Mucosa of rectum (tissue), 2 donors: ENCODE data around the gene TRIM16.
A peak's percentile ranks its signal among the peaks of the same experiment; 100 is the strongest.
"Not testable (repeated sequence)": the region's sequence is repeated elsewhere in the genome, so short reads cannot be mapped to it uniquely, and the experiment has no call there.

Experiments used
- H3K27ac ChIP-seq, 2 donors: one replicate each; pipeline ENCODE4 v1.7.0; 2013; ENCODE audit warnings: inconsistent platforms in 2 of 2, low read depth in 2 of 2, low read length in 2 of 2
- H3K27me3 ChIP-seq, 2 donors: one replicate each; pipeline ENCODE4 v1.7.0; 2013; ENCODE audit warnings: low read length in 2 of 2; ENCODE audit not compliant: control insufficient read depth in 2 of 2, insufficient read depth in 2 of 2
- H3K36me3 ChIP-seq, 2 donors: one replicate each; pipeline ENCODE4 v1.7.0; 2013; ENCODE audit warnings: low read length in 2 of 2; ENCODE audit not compliant: control insufficient read depth in 2 of 2, insufficient read depth in 2 of 2
- H3K4me1 ChIP-seq, 2 donors: one replicate each; pipeline ENCODE4 v1.7.0; 2013; ENCODE audit warnings: low read length in 2 of 2, mild to moderate bottlenecking in 1 of 2; ENCODE audit not compliant: control insufficient read depth in 2 of 2, insufficient read depth in 2 of 2
- H3K4me3 ChIP-seq, 2 donors: one replicate each; pipeline ENCODE4 v1.7.0; 2013; ENCODE audit warnings: low read length in 2 of 2
- H3K9ac ChIP-seq, 2 donors: one replicate each; pipeline ENCODE4 v1.7.0; 2013; ENCODE audit warnings: low read length in 2 of 2, low read depth in 1 of 2, mild to moderate bottlenecking in 1 of 2
- H3K9me3 ChIP-seq, 2 donors: one replicate each; pipeline ENCODE4 v1.7.0; 2013; ENCODE audit warnings: low read length in 2 of 2; ENCODE audit not compliant: control insufficient read depth in 2 of 2
- donor health status: healthy.
- donor health status: Normal muscosa, but diverticular disease.

TRIM16 gene

DNA sequence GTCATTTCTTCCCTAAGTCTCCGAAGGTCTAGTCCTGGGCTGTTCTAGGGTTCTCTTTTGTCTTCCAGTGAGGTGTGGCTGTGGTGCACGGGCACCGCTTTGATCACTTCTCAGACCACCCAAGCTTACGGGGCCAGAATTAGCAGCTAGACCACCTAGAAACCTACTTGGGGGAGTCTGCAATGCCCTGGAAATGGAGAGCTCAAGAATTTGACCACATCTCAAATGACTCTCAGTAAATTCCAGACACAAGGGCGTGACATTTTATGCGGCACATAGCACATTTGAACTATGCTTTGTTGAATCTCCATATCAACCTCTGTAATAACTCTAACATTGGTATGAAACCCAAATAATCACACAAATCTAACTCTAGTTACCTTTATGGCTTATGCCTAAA, 24.9 kb downstream of the TRIM16 start:
- Histone ChIP-seq H3K27me3 (no peaks in the 10 kb centered on the region), H3K9me3 (no peaks in the 10 kb centered on the region), H3K27ac (no peak overlapping the region), H3K4me1 (no peaks in the 10 kb centered on the region), H3K4me3 (no peak overlapping the region), H3K36me3 (peaks cover 0 to 4% of the 10 kb centered on the region in 2 donors), H3K9ac (no peak overlapping the region)

- no peaks in the 10 kb centered on the region for H3K36me3 ChIP-seq
- no peak overlapping the region for H3K27ac ChIP-seq
- H3K27me3 ChIP-seq = no peaks in the 10 kb centered on the region
- H3K9me3 ChIP-seq = no peaks in the 10 kb centered on the region
- H3K9ac ChIP-seq = no peak overlapping the region
- H3K4me3 ChIP-seq = no peak overlapping the region
- no peaks in the 10 kb centered on the region for H3K4me1 ChIP-seq
Observed at GRCh38 chr17:15658296-15658695, 25.8 kb downstream of the TRIM16 start.

DNA sequence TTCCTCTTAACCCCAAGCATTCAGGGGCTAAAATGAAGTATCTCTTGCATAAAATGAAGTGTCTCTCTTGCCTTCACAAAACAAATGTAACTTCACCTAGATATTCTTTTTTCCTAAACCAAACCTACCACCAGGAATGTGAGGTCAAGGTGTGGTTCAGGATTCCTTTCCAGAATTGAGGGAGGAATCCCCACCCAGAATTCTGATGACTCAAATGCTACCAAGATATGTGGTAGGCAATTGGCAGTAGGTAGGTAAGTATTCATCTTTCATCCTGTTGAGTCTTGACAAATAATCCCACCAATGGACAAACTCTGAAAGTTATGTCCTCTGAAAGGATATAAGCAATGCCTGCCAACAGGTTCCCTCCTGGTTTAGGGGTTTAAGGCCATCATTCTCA, 26.2 kb downstream of the TRIM16 start:
- Histone ChIP-seq H3K9me3 (no peaks in the 10 kb centered on the region), H3K27me3 (no peaks in the 10 kb centered on the region), H3K9ac (no peak overlapping the region), H3K4me1 (no peaks in the 10 kb centered on the region), H3K36me3 (no peaks in the 10 kb centered on the region), H3K27ac (no peak overlapping the region), H3K4me3 (no peak overlapping the region)

GRCh38 chr17:15654886-15655561, 29.1 kb downstream of the TRIM16 start:
- no peak overlapping the region for H3K9ac ChIP-seq
- H3K27ac ChIP-seq = no peak overlapping the region

GRCh38 chr17:15654401-15654800, 29.7 kb downstream of the TRIM16 start:
- not testable (repeated sequence) for H3K27ac ChIP-seq, H3K4me3 ChIP-seq, H3K27me3 ChIP-seq, H3K36me3 ChIP-seq, H3K9ac ChIP-seq, H3K9me3 ChIP-seq
- H3K4me1 ChIP-seq = peaks cover 9 to 18% of the 10 kb centered on the region in 2 donors

More at GRCh38 chr17:15654886-15655561, 29.1 kb downstream of the TRIM16 start:
- Histone ChIP-seq H3K4me1 (peaks cover 9 to 12% of the 10 kb centered on the region in 2 donors), H3K36me3 (no peaks in the 10 kb centered on the region), H3K4me3 (no peak overlapping the region), H3K9me3 (no peaks in the 10 kb centered on the region), H3K27me3 (no peaks in the 10 kb centered on the region)

DNA sequence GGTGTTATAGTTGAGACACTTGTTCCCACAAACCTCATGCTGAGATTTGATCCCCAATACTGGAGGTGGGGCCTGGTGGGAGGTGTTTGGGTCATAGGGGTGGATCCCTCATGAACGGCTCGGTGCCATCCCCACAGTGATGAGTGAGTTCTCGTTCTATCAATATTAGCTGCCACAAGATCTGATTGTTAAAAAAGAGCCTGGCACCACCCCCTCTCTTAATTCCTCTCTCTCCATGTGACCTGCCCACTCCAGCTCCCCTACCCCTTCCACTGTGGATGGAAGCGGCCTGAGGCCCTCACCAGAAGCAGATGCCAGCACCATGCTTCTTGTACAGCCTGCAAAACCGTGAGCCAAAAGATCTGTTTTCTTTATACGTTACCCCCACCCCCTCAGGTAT, 31.2 kb downstream of the TRIM16 start:
- Histone ChIP-seq H3K36me3 (no peaks in the 10 kb centered on the region), H3K9ac (no peak overlapping the region), H3K4me3 (no peak overlapping the region), H3K9me3 (no peaks in the 10 kb centered on the region), H3K4me1 (peaks cover 13 to 19% of the 10 kb centered on the region in 2 donors), H3K27ac (no peak overlapping the region), H3K27me3 (no peaks in the 10 kb centered on the region)

DNA sequence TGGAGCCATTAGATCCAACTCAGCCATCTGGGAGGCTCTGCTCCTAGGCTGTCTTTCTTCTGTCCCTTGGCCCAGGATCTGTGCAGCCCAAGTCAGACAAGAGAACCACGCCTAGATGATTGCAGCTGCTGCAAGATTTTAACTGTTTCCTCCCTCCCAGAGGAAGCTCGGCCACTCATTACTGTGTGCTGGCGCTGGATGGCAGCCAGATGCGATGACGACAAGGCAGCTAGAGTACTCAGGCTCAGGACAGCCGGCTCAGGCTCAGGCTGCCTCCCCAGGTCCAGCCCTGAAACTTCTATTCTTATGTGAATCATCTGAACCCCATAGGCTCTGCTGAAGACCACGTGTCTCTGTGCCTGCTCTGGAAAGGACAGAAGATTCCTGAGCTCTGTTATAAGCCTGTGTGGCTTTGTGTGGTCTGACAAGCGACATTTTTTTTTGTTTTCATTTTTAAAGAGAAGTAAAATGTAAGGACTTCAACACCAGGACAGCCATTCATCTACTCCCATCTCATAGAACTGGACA, 32.5 kb downstream of the TRIM16 start:
- Histone ChIP-seq H3K36me3 (no peaks in the 10 kb centered on the region), H3K4me1 (peaks cover 13 to 19% of the 10 kb centered on the region in 2 donors), H3K9me3 (no peaks in the 10 kb centered on the region), H3K4me3 (peak overlapping the region; percentile 72 to 85), H3K27me3 (no peaks in the 10 kb centered on the region), H3K9ac (peak overlapping the region; percentile 78 to 83), H3K27ac (peak overlapping the region; percentile 85 to 87)

DNA sequence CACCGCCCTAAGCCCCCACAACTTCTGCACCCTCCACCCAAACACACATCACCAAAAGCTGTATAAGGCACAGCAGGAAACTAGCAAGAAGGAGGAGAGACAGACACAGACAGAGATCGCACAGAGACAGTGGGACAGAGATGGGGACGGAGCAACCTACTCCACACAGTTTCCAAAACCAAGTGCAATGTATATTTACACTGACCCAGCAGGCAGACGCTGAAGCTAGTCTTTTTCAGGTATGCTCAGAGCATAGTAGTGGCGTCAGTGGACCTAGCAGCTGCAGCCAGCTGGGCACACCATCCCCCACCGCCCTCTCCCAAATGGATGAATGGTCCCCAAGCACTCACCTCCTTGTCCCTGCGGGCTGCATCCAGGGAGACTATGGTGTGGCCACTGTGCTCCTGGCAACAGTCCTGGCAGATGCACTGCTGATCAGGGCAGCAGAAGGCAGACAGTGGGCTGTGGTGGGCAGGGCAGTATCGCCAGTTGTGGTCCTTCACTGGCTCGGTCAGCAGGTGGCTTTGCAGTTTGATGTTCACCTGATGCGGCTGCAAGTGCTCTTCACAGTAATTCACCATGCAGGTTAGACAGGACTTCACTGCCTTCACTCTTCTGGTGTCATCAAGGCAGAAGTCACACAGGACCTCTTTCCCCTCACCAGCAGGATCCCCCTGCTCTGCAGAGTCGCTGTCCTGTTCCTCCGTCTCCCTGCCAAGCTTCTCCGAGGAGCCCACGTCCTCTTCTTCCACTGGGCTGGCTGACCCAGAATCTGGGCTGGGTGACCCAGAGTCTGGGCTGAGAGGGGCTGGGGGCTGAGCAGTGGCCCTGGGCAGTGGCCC, 33.1 kb downstream of the TRIM16 start:
- H3K4me3 ChIP-seq = peak overlapping the region; percentile 72 to 85
- peak overlapping the region; percentile 85 to 87 for H3K27ac ChIP-seq
- H3K4me1 ChIP-seq = peaks cover 13 to 19% of the 10 kb centered on the region in 2 donors
- no peaks in the 10 kb centered on the region for H3K27me3 ChIP-seq
- peak overlapping the region; percentile 78 to 83 for H3K9ac ChIP-seq
- H3K36me3 ChIP-seq = no peaks in the 10 kb centered on the region
- no peaks in the 10 kb centered on the region for H3K9me3 ChIP-seq

- Histone ChIP-seq H3K36me3 (no peaks in the 10 kb centered on the region), H3K27ac (peak overlapping the region; percentile 85 to 87), H3K4me3 (peak overlapping the region; percentile 72 to 85), H3K9me3 (no peaks in the 10 kb centered on the region), H3K4me1 (peaks cover 13 to 19% of the 10 kb centered on the region in 2 donors), H3K9ac (peak overlapping the region; percentile 78 to 83), H3K27me3 (no peaks in the 10 kb centered on the region)
Observed at GRCh38 chr17:15649861-15650421, 34.2 kb downstream of the TRIM16 start.

DNA sequence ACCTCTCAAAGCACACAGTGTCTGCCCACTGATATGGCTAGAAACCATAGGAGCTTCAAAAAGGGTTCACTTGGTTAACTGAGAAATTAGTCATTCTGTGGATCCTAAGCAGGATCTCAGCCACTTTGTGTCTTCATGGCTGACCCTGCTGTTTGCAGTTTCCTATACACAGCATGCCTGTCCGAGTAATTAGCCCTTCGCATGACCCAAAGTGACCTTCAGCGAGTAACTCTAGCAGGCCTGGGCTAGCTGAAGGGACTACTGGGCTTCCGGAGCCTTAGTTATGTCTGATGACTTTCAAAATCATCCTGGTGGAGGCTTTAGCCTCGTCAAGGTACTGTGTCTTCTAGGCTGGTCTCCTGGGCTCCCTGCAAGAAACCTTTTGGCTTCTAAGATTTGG, 35.7 kb downstream of the TRIM16 start:
- no peaks in the 10 kb centered on the region for H3K36me3 ChIP-seq
- no peak overlapping the region for H3K9ac ChIP-seq
- no peaks in the 10 kb centered on the region for H3K9me3 ChIP-seq
- no peaks in the 10 kb centered on the region for H3K27me3 ChIP-seq
- no peak overlapping the region for H3K4me3 ChIP-seq
- no peak overlapping the region for H3K27ac ChIP-seq
- peaks cover 13 to 19% of the 10 kb centered on the region in 2 donors for H3K4me1 ChIP-seq
